Measurements from ENCODE around the gene QPCT. TPM values are rescaled to one million over a fixed set of nuclear protein-coding genes. Genes with fewer than 3 reads are reported as not detected.

Gene QPCT
- total and polyA plus RNA-seq, 2 of the 4 experiments (the other 2 are of a cell fraction): 1.9 to 2.2 TPM

GRCh38 chr2:37400041-37400440, 55.6 kb downstream of the QPCT start:
- DNase-seq: no peak
- Histone ChIP-seq H3K27me3 (ENCODE audit: control insufficient read depth, insufficient read depth, low read length) (no peaks in the 10 kb centered on the region), H2BK15ac (ENCODE audit: low read depth, low read length) (no peak overlapping the region), H3K36me3 (ENCODE audit: control insufficient read depth, insufficient read depth, low read length) (no peaks in the 10 kb centered on the region), H3K18ac (ENCODE audit: low read depth, low read length) (no peak overlapping the region), H3K4ac (ENCODE audit: low read depth, low read length) (no peak overlapping the region), H2AFZ (replicated peaks; ENCODE audit: low read length, poor library complexity) (no peak overlapping the region), H3K56ac (ENCODE audit: extremely low read depth, insufficient read depth, low read length) (no peak overlapping the region), H3K4me1 (ENCODE audit: control insufficient read depth, insufficient read depth, low read length) (no peaks in the 10 kb centered on the region), H3K4me2 (ENCODE audit: low read depth, low read length) (no peak overlapping the region), H4K91ac (ENCODE audit: insufficient read depth, low read depth, low read length) (no peak overlapping the region), H3K79me1 (ENCODE audit: low read depth in 1 of 2, low read length in 2 of 2) (no peaks in the 10 kb centered on the region), H3K9me1 (ENCODE audit: insufficient read depth, low read length) (no peaks in the 10 kb centered on the region), H2BK20ac (ENCODE audit: low read depth, low read length) (no peak overlapping the region), H2AK5ac (ENCODE audit: low read depth, low read length) (no peak overlapping the region), H3K14ac (replicated peaks; ENCODE audit: low read depth, low read length) (no peak overlapping the region), H4K5ac (ENCODE audit: low read depth, low read length) (no peak overlapping the region), H4K20me1 (ENCODE audit: insufficient read depth, low read length) (no peaks in the 10 kb centered on the region), H2AK9ac (replicated peaks; ENCODE audit: low read depth, low read length, poor library complexity) (no peak overlapping the region), H3K27ac (ENCODE audit: insufficient read depth, low read length) (no peak overlapping the region), H3K9me3 (ENCODE audit: control insufficient read depth, insufficient read depth, low read length) (no peaks in the 10 kb centered on the region), H3K9ac (ENCODE audit: low read depth, low read length) (no peak overlapping the region), H2BK120ac (ENCODE audit: low read depth, low read length) (no peak overlapping the region), H3K23ac (ENCODE audit: low read depth, low read length) (no peak overlapping the region), H4K8ac (ENCODE audit: low read depth in 2 of 2, low read length in 2 of 2) (no peak overlapping the region), H2BK5ac (ENCODE audit: low read depth, low read length, poor library complexity, severe bottlenecking) (no peak overlapping the region), H3K4me3 (ENCODE audit: insufficient read depth, low read depth, low read length) (no peak overlapping the region)
- no TSS peak for BruUV-seq (replicated peaks)
- in situ Hi-C loops (cut with MboI; ENCODE audit: low sequenced_read_pairs) (no loop called here), intact Hi-C loops (cut with micrococcal nuclease) (no loop called here), dilution Hi-C loops (cut with HindIII; ENCODE audit: low sequenced_read_pairs, unreplicated experiment) (no loop called here)
- WGBS, 2 experiments (ENCODE audit: extremely low coverage in 2 of 2, insufficient read length in 1 of 2): no CpG with 5 or more reads among the region's 4 CpGs
- TF ChIP-seq POLR2A (IDR thresholded peaks at IDR 0.05; ENCODE audit: low read depth, low read length) (no peak), USF2 (IDR thresholded peaks at IDR 0.05; ENCODE audit: low read depth, low read length) (no peak), BHLHE40 (IDR thresholded peaks at IDR 0.05; ENCODE audit: low read depth, low read length) (no peak), MAFK (IDR thresholded peaks at IDR 0.05; ENCODE audit: low read depth, low read length) (no peak), NFE2L2 (IDR thresholded peaks at IDR 0.05; ENCODE audit: low read depth, low read length) (no peak), CTCF (conservative IDR thresholded peaks at IDR 0.05; ENCODE audit: low read depth, low read length) (no peak), ELK1 (IDR thresholded peaks at IDR 0.05; ENCODE audit: borderline replicate concordance, low read depth, low read length) (no peak), RFX5 (IDR thresholded peaks at IDR 0.05; ENCODE audit: low read depth, low read length) (no peak), CHD1 (IDR thresholded peaks at IDR 0.05; ENCODE audit: low read depth, low read length) (no peak), RAD21 (IDR thresholded peaks at IDR 0.05; ENCODE audit: low read length) (no peak), MXI1 (IDR thresholded peaks at IDR 0.05; ENCODE audit: borderline replicate concordance, low read depth, low read length) (no peak), RCOR1 (IDR thresholded peaks at IDR 0.05; ENCODE audit: insufficient replicate concordance, low read length) (no peak)
- ChIA-PET POLR2A (ENCODE audit: unreplicated experiment) (no interaction called here), CTCF (interaction anchor here (1.2 to 2.4 kb wide), 2 partner anchors 14 to 477 kb away, joined by 3 to 7 read pairs; no protein-coding TSS in a partner anchor)
- no peak for ATAC-seq (ENCODE audit: low read depth)

All from IMR-90 (cell line).